ENCODE results near the gene MACROH2A2. TPM values are rescaled to one million over a fixed set of nuclear protein-coding genes. Genes with fewer than 3 reads are reported as not detected.

The MACROH2A2 gene
- polyA plus RNA-seq, 1 experiment = 2.7 TPM

DNA sequence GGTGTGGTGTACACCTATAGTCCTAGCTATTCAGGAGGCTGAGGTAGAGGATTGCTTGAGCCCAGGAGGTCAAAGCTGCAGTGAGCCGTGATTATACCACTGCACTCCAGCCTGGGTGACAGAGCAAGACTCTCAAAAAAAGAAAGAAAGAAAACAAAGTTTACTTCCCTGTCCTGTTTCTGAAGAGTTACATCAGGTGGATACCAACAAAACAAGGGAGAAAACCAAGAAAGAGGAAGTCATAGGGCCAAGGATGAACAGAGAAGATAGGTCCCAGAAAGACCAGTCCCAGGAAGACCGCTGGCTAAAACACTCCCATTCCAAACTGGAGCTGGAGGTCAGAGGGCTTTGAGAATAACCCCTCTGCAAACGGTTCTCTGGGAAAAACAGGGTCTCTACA lies 13.5 kb downstream of the MACROH2A2 start:
- no peak for TF ChIP-seq CTCF (IDR thresholded peaks at IDR 0.05; ENCODE audit: insufficient read depth, low read depth, low read length)
- Histone ChIP-seq H3K27me3 (ENCODE audit: control insufficient read depth, insufficient read depth, low read length) (no peaks in the 10 kb centered on the region), H3K4me3 (ENCODE audit: low read depth, low read length) (no peak overlapping the region), H3K36me3 (ENCODE audit: control insufficient read depth, insufficient read depth, low read length) (no peaks in the 10 kb centered on the region)
- ChIA-PET POLR2A (no interaction called here), CTCF (interaction anchor here (2.0 kb wide), 1 partner anchor 49 kb away, joined by 7 read pairs; no protein-coding TSS in a partner anchor)
- DNase-seq (ENCODE audit: low read depth) = no peak

DNA sequence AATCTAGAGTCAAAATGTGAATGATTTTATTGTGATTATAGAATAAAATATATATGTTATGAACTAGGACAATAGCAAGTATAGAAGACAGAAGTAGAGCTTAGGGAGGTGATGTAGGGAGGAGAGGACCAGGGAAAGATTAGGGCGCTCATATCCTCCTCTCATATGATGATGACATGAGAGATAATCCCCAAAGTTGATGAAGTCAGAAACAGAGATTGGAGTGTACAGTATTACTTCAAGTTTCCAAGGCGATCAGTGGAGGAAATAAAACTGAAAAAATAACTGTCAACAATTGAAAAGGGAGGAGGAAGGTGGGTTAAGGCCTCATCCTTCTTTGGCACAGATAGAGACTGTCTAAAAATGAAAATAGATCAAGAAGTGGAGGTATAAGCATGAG lies 14.9 kb downstream of the MACROH2A2 start:
- Histone ChIP-seq H3K27me3 (ENCODE audit: control insufficient read depth, insufficient read depth, low read length) (no peaks in the 10 kb centered on the region), H3K36me3 (ENCODE audit: control insufficient read depth, insufficient read depth, low read length) (no peaks in the 10 kb centered on the region), H3K4me3 (ENCODE audit: low read depth, low read length) (no peak overlapping the region)
- no peak for DNase-seq (ENCODE audit: low read depth)
- POLR2A ChIA-PET = no interaction called here
- no peak for TF ChIP-seq CTCF (IDR thresholded peaks at IDR 0.05; ENCODE audit: insufficient read depth, low read depth, low read length)
- CTCF ChIA-PET = interaction anchor here (2.0 kb wide), 1 partner anchor 48 kb away, joined by 7 read pairs; no protein-coding TSS in a partner anchor

DNA sequence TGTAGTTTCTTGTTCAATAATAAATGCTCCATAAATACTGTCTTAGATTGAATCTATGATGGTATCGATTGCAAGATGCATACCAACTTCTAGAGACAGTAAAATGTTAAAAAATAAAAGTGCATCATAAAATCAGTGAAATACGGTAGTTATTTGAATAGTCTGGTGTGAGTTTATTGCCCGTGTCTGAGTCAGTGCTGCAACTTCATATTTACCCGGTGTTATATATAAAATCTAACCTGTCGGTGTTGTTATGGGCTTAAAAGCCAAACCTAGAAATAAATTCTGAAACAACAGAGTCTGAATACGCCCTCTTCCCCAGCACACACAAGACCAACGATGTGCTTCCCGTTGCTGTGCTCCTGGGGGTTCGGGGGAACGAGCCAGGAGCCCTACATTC lies 16.3 kb downstream of the MACROH2A2 start:
- CTCF ChIA-PET = no interaction called here
- Histone ChIP-seq H3K36me3 (ENCODE audit: control insufficient read depth, insufficient read depth, low read length) (no peaks in the 10 kb centered on the region), H3K4me3 (ENCODE audit: low read depth, low read length) (no peak overlapping the region), H3K27me3 (ENCODE audit: control insufficient read depth, insufficient read depth, low read length) (no peaks in the 10 kb centered on the region)
- DNase-seq (ENCODE audit: low read depth) = no peak
- no peak for TF ChIP-seq CTCF (IDR thresholded peaks at IDR 0.05; ENCODE audit: insufficient read depth, low read depth, low read length)
- POLR2A ChIA-PET = no interaction called here

DNA sequence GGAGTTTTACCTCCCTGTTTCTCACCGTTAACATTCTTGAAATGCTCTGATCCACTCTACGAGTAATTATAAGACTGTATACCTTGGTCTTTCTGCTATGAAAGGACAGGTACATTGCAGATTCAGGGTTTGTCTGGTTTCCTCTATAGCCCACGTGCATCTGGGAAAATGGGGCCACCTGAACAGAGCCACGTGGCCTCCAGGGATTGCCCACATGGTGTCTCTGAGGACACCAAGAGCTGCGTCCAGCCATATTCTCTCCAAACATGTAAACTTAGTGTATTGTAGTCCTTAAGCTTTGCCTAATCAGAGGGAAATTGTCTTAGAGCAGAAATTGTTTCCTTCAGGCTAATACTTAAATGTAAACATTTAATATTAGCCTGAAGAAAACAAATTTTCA lies 16.7 kb downstream of the MACROH2A2 start:
- CTCF ChIA-PET = no interaction called here
- Histone ChIP-seq H3K27me3 (ENCODE audit: control insufficient read depth, insufficient read depth, low read length) (no peaks in the 10 kb centered on the region), H3K36me3 (ENCODE audit: control insufficient read depth, insufficient read depth, low read length) (no peaks in the 10 kb centered on the region), H3K4me3 (ENCODE audit: low read depth, low read length) (no peak overlapping the region)
- no peak for TF ChIP-seq CTCF (IDR thresholded peaks at IDR 0.05; ENCODE audit: insufficient read depth, low read depth, low read length)
- DNase-seq (ENCODE audit: low read depth) = no peak
- POLR2A ChIA-PET = no interaction called here

DNA sequence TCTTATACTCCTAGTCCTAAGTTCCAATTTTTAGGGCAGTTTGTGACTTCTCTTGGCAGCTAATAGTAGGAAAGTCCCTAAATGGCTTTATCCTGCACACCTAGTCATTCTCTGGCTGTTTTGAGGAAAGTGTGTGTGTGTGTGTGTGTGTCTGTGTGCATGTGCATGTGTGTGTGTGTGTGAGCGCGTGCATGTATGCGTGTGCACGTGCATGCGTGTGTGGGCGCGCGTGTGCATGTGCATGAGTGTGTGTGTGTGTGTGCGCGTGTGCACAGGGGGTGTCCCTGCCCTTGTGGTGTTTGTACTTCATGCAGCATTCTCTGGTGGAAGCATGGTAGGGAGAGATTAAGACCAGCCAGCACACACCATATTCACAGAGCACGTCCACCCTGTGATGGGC lies 18.2 kb downstream of the MACROH2A2 start:
- POLR2A ChIA-PET = no interaction called here
- CTCF ChIA-PET = interaction anchor here (1.1 kb wide), 1 partner anchor 38 kb away, joined by 3 read pairs; no protein-coding TSS in a partner anchor
- no peak for DNase-seq (ENCODE audit: low read depth)
- H3K36me3 ChIP-seq (ENCODE audit: control insufficient read depth, insufficient read depth, low read length) = no peaks in the 10 kb centered on the region
- TF ChIP-seq CTCF (IDR thresholded peaks at IDR 0.05; ENCODE audit: insufficient read depth, low read depth, low read length) = no peak
- no peaks in the 10 kb centered on the region for H3K27me3 ChIP-seq (ENCODE audit: control insufficient read depth, insufficient read depth, low read length)
- no peak overlapping the region for H3K4me3 ChIP-seq (ENCODE audit: low read depth, low read length)

All from BJ (cell line).